HG02852 (cell line): ENCODE measurements around the gene WFIKKN2.

Experiments used
- ATAC-seq: cut with Tn5 transposase; IDR thresholded peaks from one replicate; pipeline ENCODE4 v1.9.1; 2021; ENCODE audit warnings: mild to moderate bottlenecking, moderate library complexity; ENCODE audit not compliant: unreplicated experiment

The WFIKKN2 gene

DNA sequence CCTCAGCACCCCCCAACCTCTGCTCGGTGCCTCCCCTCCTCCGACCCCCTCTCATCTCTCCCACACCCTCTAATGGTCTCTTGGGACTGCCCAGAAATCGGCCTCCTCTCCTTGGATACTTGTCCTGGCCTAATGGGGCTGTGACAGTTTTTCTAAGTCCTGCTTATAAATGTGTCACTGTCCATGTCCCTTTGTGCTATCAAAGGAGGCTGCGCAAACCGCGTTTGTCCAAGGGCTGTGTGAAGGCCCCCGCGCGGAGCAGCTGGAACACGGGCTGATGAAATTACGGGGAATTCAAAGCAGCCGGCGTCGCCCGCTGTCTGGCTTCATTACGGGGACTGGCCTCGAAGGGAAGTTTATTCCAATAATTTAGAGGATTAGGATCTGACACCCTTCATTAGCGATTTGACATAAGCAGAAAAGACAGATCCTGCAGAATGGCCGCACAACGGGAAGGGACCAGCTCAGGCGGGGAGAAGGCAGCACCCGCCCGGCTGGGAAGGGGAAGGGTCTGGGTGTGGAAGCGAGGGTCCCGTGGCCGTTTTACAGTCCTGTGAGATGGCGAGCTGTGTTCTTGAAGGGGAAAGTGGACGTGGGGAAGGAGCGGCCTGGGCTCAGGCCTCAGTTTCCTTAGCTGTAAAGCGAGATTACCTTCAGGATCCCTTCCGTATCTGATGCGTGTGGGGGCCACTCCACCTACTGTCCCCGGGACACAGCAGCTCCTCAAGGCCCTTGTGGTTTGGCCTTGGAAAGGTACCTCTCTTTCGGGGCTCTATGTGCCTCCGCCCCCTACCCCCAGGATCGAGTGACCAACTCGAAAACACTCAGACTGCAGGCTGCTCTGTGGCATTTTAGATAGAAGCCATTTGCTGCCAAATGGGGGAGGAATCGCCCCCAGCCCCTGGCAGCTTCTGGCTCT, 1.6 kb upstream of the WFIKKN2 start:
- ATAC-seq, result no peak

DNA sequence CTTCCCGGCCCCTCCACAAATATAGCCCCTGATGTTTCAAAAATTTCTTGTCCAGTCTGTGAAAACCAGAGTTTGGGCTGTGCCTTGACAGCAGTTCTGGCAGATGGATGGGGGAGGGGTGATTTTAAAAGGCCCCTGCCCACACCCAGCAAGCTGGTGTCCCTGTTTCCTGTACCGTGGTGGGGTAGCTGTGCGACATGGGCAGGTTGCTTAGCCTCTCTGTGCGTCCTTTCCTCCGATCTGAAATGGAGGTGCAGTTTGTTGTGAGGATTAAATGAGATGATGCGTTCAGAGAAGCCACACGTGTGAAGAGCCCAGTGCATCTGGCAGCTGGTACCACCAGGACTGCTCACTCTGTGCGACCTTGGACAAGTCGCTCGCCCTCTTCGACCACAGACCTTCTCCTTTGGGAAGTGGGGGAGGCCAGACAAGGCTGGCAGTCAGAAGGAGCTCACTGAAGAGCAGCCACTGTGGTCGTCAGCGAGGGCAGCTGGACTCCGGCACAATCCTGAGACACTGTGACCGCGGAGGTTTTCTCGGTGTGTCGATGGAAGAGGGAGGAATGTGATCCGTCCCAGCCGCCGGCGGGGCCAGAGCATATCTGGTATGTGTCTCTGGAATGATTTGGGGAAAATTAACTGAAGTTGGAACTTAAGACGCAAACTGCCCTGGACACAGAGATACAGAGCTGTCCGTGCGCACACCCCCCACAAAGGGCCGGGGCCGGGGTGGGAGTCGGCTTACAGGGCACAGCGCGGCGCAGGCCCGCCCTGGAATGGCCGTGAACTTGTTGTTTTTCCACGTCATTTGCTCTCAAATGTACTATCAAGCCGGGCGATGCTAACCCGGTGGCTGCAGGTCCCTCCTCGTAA, 721 bp upstream of the WFIKKN2 start:
- ATAC-seq, result no peak

DNA sequence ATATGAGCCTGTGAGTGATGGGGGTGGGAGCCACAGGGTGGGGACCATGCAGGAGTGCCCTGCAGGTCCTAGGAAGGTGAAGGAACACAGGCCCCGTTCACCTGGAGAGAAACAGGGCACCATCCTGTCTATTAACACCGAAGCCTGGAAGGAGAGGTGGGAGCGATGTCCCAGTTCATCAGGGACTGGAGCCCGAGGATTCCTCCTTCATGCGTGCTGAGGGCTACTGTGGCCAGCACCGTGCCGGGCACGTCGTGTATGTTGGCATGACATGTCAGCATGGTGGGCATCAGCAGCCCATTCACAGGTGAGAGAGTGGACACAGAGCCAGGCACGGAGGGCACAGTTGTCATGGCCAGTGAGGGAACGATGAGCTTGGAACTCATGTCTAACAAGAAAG, 1.4 kb downstream of the WFIKKN2 start:
- ATAC-seq, result no peak

DNA sequence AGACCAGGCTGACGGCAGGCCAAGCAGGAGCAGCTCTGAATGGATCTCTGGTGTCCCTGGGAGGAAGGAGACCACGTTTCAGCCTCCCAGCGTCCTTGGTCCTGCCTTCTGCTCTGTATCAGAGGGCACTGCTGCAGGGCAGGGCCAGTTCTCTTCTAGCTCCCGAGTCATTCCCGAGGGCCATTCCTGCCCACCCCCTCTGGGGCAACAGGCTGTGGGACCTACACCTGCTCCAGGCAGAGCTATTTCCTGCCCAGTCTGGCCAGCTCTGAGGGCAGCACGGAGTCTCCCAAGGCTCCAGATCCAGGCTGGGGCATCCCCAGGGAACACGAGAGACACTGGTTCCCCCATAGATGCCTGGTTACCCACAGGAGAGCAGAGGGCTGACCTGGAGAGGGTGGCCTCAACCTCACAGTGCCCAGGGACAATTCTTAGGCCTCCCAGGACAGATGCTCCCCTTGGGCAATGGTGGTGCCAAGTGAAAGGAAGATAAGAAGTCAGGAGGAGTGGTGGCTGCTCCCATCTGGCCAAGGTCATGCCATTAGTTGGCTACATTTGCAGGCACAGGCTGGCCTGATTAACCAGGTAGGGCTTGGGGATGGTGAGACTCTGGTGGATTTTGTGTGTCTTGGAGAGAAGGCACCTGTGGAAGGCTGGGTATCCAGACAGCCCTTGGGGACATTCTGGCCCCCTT, 2.0 kb downstream of the WFIKKN2 start:
- ATAC-seq, result no peak

DNA sequence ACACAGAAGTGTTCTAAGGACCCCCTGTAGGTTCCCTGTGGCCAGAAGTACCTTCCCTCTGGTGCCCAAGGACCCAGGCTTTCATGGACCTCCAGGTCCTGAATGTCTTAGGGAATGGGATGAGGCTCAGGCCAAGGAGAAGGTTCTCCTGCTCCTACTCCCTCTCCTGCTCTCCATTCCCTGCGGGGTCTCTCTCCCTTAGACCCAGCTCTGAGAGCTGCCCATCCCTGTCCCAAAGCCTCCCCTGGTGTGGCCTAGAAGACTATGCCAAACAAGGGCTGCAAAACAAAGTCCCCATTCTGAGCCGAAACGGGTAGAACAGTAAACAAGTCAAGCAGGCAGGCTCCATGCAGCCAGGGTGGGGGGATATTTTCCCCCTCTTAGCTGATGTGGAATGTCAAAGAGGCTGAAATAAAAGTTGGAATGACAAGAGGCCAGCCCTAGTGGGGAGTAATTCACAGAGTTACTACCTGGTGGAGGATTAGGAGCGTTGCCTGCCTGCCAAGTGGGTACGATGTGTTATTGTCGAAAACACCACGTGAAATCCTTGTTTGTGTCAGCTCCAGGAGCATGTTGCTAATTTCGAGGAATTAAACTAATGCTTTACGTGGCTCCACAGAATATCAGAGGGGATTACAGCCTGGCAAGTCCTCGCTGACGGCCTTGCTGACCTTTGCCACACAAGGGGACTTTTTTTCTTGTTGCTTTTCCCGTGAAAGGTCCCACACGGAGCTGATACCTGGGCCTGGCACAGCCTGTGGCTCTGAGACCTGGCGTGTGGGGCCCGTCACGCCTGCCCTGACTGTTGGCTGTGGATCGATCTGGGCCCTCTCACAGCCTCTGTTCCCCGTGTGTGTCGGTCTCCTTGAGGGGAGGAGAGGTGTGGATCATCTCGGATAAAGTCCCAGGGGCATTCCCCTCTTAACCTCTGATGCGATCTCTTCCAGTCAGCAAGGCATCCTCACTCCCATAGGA, 2.9 kb downstream of the WFIKKN2 start:
- no peak for ATAC-seq

DNA sequence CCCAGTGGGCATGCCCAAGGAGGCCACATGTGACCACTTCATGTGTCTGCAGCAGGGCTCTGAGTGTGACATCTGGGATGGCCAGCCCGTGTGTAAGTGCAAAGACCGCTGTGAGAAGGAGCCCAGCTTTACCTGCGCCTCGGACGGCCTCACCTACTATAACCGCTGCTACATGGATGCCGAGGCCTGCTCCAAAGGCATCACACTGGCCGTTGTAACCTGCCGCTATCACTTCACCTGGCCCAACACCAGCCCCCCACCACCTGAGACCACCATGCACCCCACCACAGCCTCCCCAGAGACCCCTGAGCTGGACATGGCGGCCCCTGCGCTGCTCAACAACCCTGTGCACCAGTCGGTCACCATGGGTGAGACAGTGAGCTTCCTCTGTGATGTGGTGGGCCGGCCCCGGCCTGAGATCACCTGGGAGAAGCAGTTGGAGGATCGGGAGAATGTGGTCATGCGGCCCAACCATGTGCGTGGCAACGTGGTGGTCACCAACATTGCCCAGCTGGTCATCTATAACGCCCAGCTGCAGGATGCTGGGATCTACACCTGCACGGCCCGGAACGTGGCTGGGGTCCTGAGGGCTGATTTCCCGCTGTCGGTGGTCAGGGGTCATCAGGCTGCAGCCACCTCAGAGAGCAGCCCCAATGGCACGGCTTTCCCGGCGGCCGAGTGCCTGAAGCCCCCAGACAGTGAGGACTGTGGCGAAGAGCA, 4.4 kb downstream of the WFIKKN2 start:
- ATAC-seq, result no peak

DNA sequence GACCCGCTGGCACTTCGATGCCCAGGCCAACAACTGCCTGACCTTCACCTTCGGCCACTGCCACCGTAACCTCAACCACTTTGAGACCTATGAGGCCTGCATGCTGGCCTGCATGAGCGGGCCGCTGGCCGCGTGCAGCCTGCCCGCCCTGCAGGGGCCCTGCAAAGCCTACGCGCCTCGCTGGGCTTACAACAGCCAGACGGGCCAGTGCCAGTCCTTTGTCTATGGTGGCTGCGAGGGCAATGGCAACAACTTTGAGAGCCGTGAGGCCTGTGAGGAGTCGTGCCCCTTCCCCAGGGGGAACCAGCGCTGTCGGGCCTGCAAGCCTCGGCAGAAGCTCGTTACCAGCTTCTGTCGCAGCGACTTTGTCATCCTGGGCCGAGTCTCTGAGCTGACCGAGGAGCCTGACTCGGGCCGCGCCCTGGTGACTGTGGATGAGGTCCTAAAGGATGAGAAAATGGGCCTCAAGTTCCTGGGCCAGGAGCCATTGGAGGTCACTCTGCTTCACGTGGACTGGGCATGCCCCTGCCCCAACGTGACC, 5.0 kb downstream of the WFIKKN2 start:
- no peak for ATAC-seq

DNA sequence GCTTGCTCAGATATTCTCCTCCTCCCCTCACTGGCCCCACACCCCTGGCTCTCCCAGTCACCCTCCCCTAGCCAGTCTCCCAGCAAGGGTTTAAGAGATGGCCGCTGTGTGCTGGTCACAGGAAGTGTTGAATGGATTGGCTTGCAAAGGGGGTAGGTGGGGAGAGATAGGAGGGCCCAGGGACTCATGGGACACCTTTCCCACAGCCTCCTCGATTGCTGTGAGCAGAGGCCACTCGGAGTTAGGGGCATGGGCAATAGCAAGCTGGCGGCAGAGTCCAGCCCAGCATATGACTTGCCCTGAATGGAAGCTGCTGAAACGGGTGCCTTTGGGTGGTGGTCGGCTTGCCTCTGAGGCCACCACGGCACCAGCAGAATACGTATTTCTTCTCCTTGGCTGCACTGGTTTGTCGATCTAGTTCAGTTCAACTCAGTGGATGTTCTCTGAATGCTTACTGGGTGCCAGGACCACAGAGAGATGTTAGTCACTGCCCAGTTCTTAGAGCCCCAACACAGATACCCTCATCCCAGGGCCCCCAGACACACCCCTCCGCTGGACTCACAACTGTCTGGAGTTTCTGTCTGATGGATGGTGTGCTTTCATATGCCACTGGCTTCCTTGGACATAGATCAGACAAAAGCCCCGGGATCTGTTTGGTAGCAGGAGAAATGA, 6.0 kb downstream of the WFIKKN2 start:
- ATAC-seq, result no peak

DNA sequence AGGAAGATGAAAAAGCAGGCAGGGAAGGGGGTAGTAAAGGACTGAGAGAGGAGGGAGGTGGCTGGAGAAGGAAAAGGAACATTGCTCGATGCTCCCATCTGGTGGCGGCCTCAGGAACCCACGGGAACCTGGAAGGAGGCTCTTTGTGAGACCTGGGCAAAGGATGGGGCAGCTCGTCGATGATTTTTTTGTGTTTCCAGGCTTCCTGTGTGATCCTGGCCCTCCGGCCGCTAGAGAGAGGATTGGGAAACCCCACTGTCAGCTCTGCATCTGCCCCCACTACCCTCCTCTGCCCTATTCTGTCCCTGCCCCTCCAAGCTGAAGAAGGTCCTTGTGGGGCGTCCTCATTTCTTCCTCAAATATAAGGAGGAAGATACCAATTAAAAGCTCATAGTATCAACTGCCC, 6.6 kb downstream of the WFIKKN2 start:
- no peak for ATAC-seq

DNA sequence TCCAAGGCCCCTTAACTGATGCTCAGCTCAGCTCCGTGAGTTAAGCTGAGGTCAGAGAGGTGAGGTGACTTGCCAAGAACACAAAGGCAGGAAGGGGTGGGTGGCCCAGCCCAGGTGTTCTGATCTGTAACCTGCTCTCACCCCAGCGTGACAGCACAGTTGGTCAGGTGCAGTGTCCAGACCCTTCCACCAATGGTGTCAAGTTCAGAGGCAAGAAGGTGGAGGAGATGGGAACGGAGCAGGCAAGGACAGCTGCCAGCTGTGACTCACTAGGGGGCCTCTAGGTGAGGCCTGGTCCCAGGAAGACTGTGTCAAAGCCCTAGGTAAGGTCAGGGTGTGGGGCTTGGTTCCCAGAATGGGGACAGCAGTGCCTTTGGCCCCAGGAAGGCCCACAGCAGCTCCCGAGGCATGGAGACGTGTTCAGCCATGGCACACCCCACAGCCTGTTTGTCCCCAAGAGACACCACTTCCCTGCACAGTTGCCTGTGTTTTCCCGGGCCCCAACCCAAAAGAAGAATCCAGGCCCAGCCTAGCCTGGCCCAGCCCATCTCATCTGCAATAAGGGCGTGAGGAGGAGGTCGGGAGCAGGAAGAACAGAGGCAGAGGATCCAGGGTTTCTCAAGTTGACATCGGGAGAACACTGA, 7.2 kb downstream of the WFIKKN2 start:
- no peak for ATAC-seq

DNA sequence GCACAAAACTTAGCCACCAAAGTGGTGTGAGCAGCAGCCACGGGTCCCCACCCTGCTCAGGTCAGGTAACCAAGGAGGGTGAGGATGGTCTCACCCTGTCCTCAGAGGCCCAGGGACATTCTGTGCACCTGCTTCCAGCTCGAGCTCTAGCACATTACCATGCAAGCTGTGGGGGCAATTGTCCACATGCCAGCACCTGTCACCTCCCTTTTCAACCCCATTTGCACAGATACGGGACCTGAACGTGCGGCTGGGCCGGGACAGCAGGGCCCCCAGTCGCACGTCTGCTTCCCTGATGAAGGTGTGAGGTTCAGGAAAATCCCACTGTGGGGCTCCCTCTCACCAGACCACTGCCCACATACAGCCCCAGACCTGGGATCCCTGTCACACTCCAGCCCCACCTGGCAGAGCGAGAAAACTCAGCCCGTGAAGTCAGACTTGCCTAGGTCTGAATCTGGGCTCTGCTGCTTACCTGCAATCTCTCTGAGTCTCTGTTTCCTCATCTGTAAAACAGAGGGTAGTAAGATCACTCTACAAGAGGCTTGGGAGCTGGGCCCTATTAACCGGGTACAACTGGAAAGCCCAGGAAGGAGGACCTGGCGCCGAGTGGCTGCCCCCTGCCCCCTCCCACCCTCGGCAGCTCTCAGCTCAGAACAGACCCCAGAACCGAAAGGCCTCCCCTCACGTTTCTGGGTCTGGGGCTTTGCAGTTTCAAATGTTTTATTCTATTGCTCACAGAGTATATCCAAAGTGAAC, 7.9 kb downstream of the WFIKKN2 start:
- ATAC-seq, result no peak

DNA sequence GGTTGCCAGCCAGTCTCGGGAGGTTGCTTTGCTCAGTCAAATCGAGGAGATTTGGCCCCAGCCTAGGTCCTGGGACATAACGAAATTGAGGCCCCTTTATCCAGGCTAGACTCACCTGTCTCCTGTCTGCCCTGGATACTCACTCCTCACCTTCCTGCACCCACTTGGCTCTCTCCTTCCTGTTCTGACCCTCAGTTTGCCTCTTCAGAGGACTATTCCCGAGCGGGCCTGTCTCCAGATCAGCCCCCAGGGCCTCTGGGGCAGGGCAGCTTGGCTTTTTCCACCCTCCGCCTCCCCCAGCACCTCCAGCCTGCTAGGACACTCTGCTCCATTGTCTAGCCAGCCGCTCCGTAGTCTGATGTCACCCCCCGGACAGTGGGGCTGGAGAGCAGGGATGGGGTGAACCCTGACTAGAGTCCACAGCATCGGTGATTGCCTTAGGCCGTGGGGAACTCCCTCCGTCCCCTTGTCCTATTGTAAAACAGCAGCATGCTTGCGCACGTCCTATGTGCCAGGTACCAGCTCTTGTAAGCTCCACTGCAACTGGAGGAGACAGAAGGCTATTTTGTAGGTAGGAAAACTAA, 8.8 kb downstream of the WFIKKN2 start:
- ATAC-seq, result no peak

DNA sequence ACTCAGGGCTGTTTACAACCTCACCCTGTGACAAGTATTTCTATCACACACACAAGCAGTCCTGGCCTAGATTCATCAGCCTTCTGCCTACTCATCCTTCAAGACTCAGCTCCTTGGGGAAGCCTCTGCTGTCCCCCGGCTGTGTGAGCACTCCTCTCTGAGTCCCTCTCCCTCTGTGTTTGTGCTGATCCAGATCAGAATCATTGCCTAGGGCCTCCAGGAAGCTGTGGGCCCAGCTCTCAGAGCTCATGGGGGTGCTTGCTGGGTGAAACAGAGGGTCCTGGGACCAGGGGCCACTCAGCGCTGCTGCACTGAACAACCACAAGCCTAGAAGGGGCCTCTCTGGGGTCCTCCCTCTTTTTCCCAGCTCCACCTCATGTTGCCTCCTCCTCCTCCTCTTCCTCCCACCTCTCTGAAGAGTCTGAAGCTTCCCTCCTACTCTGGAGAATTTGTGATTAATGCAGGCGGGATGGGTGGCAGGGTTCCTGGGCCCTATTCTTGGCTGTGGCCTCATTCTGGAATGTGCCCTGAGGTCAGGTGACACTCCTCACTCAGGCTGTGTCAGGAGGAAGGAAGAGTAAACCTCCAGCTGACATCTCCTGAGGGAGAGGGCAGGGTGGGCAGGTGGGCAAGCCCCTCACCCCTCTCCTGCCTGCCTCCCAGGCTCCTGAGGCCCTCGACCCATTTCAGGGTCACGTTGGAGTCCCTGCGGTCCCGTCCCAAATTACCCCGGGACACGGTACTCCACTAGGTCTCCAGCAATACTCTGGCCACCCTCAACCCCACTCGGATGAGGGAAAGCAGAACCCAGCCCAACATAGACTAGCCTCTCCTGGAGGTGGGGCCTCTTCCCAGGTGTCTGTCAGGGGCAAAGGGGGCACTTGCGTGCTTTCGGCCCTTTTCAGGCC, 10.1 kb downstream of the WFIKKN2 start:
- no peak for ATAC-seq

DNA sequence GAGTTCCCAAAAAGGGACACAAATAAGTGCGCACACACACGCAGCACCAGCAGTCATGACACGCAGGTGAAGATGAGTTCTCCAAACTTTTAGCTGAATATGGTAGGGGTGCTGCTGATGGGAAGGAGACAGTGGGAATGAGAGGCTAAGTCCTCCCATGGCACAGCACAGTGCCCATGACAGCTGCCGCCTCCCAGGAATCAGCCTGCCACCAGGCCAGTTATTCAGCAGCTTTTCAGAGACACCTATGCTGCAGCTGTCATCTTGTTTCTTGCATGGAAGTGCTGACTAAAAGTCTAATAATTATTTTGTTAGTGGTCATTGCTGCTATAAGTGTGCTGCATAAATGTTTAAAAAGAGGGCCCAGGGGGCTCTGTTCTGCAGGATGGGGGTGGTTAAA, 12.2 kb downstream of the WFIKKN2 start:
- ATAC-seq, result no peak

DNA sequence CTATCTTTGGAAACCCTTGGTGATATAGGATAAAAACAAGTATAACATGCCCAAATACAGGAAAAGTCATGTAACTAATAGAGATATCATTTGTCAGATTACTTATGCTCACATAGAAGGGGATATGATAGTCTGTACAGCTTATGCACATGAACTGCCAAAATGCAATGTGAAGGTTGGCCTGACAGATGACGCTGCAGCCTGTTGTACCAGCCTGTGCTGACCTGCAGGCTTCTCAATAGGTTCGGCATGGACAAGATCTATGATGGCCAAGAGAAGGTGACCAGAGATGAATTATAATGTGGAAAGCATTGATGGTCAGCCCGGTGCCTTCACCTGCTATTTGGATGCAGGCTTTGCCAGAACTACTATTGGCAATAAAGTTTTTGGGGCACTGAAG, 12.7 kb downstream of the WFIKKN2 start:
- ATAC-seq, result no peak

DNA sequence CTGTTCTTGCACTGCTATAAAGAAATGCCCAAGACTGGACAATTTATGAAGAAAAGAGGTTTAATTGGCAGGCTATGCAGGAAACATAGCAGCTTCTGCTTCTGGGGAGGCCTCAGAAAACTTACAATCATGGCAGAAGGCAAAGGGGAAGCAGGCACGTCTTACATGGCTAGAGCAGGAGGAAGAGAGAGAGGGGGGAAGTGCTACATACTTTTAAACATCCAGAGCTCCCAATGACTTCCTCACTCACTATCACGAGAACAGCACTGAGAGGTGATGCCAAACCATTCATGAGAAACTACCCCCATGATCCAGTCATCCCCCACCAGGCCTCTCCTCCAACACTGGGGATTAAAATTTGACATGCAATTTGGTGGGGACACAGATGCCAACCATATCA, 13.3 kb downstream of the WFIKKN2 start:
- ATAC-seq, result no peak
